Testis (tissue), 2 donors: ENCODE data around the gene DDX24.

Source experiments
- POLR2A ChIP-seq: fragments of 450-650 bp; IDR thresholded peaks from one replicate; pipeline ENCODE4 v1.6.1; 2017; ENCODE audit warnings: antibody characterized with exemption, mild to moderate bottlenecking, moderate library complexity
- TF ChIP-seq, protein P1 (sequence below), 3 experiments: fragments of 450-650 bp in 2 of 3; fragments of 200-600 bp in 1 of 3; sonication (generic) in 1 of 3; IDR thresholded peaks; one replicate each; pipeline ENCODE4 v1.5.1; 2016 to 2019; ENCODE audit warnings: antibody characterized with exemption in 3 of 3, mild to moderate bottlenecking in 2 of 3, moderate library complexity in 1 of 3

DNA sequence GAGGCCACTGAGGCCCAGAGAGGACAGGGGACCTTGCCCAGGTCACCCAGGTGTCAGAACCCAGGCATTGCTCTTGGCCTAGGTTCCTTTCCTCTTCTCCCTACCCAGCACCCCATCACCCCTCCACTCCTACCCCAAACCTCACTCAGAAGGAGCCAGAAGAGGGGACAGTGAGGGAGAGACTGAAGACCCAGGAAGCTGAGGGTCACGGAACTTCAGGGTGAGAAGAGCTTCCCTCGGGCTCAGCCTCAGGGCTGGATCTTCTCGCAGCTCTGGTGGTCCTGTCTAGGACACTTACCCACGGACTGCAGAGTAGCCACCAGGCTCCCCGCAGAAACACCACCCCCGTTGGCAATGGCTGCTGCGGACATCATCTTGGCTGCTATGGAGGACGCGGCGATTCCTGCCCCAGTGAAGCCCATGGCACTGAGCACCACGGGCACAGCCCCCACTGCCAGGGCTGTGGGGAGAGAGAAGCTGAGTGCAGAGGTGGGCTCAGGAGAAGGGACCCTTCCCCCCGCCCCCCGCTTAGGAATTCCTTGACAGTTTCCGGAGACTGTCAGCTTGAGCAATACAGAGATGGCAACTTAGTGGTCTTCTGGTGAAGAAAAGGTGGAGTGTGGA is 47.3 kb upstream of the DDX24 start:
- no peak for TF ChIP-seq POLR2A
- TF ChIP-seq, protein P1, sequence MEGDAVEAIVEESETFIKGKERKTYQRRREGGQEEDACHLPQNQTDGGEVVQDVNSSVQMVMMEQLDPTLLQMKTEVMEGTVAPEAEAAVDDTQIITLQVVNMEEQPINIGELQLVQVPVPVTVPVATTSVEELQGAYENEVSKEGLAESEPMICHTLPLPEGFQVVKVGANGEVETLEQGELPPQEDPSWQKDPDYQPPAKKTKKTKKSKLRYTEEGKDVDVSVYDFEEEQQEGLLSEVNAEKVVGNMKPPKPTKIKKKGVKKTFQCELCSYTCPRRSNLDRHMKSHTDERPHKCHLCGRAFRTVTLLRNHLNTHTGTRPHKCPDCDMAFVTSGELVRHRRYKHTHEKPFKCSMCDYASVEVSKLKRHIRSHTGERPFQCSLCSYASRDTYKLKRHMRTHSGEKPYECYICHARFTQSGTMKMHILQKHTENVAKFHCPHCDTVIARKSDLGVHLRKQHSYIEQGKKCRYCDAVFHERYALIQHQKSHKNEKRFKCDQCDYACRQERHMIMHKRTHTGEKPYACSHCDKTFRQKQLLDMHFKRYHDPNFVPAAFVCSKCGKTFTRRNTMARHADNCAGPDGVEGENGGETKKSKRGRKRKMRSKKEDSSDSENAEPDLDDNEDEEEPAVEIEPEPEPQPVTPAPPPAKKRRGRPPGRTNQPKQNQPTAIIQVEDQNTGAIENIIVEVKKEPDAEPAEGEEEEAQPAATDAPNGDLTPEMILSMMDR (IDR thresholded peaks at IDR 0.05), result no peak
